Endometrial microvascular endothelial cells (primary cell): Measurements from ENCODE around the gene SENP1. TPM values are rescaled to one million over a fixed set of nuclear protein-coding genes. Genes with fewer than 3 reads are reported as not detected.

Experiments
- in situ Hi-C: cut with HindIII; loops from 2 replicates; pipeline ENCODE4 v1.10.0; 2017; ENCODE audit warnings: low sequenced_read_pairs, low pct_unique_long_range_greater_than_20kb; ENCODE audit errors: inconsistent ontology term
- total RNA-seq: library from RNA; depleted of rRNA; stranded (reverse); fragments of >200 nt; gene quantifications from one replicate; pipeline ENCODE4 v1.2.3, GENCODE V29; 2015; ENCODE audit errors: inconsistent ontology term

Gene SENP1
- total RNA-seq, 1 donor from 2014 or later = 20.0 TPM

GRCh38 chr12:48025281-48025680 is 80.6 kb downstream of the SENP1 start:
- in situ Hi-C loops = no loop called here

- in situ Hi-C loops = no loop called here
Measured at GRCh38 chr12:48024735-48025134, 81.1 kb downstream of the SENP1 start.

GRCh38 chr12:48023386-48023785 is 82.5 kb downstream of the SENP1 start:
- in situ Hi-C loops = no loop called here

- in situ Hi-C loops = no loop called here
Measured at GRCh38 chr12:48022676-48023385, 83.0 kb downstream of the SENP1 start.

GRCh38 chr12:48022180-48022521 is 83.7 kb downstream of the SENP1 start:
- in situ Hi-C loops = no loop called here

- in situ Hi-C loops = no loop called here
Measured at GRCh38 chr12:48021485-48022179, 84.2 kb downstream of the SENP1 start.

GRCh38 chr12:48019639-48020265 is 86.1 kb downstream of the SENP1 start:
- in situ Hi-C loops = no loop called here

- in situ Hi-C loops = no loop called here
Measured at GRCh38 chr12:48018618-48018995, 87.3 kb downstream of the SENP1 start.

GRCh38 chr12:48017921-48018617 is 87.8 kb downstream of the SENP1 start:
- in situ Hi-C loops = no loop called here

GRCh38 chr12:48017496-48017895 is 88.4 kb downstream of the SENP1 start:
- in situ Hi-C loops = no loop called here

- in situ Hi-C loops = no loop called here
Measured at GRCh38 chr12:48016373-48017020, 89.4 kb downstream of the SENP1 start.

- in situ Hi-C loops = no loop called here
Measured at GRCh38 chr12:48015954-48016353, 89.9 kb downstream of the SENP1 start.

GRCh38 chr12:48015129-48015528 is 90.8 kb downstream of the SENP1 start:
- in situ Hi-C loops = no loop called here

- in situ Hi-C loops = no loop called here
Measured at GRCh38 chr12:48013287-48013686, 92.6 kb downstream of the SENP1 start.

GRCh38 chr12:48012070-48012469 is 93.8 kb downstream of the SENP1 start:
- in situ Hi-C loops = no loop called here

- in situ Hi-C loops = no loop called here
Measured at GRCh38 chr12:48010366-48010970, 95.4 kb downstream of the SENP1 start.

- in situ Hi-C loops = no loop called here
Measured at GRCh38 chr12:48009471-48009870, 96.4 kb downstream of the SENP1 start.

- in situ Hi-C loops = no loop called here
Measured at GRCh38 chr12:48008950-48009349, 96.9 kb downstream of the SENP1 start.

- in situ Hi-C loops = no loop called here
Measured at GRCh38 chr12:48008349-48008748, 97.5 kb downstream of the SENP1 start.
